Inflammatory macrophage (primary cell): ENCODE data around the gene SH3BP1.

Experiments used
- DNase-seq, 2 donors: peaks; one replicate each; pipeline ENCODE4 v3.0.0-alpha.2; 2020 to 2022

Gene SH3BP1

GRCh38 chr22:37616201-37617083, 23.0 kb upstream of the SH3BP1 start:
- DNase-seq, result peak; percentile 55 to 76

GRCh38 chr22:37617431-37617830, 22.0 kb upstream of the SH3BP1 start:
- no peak for DNase-seq

DNA sequence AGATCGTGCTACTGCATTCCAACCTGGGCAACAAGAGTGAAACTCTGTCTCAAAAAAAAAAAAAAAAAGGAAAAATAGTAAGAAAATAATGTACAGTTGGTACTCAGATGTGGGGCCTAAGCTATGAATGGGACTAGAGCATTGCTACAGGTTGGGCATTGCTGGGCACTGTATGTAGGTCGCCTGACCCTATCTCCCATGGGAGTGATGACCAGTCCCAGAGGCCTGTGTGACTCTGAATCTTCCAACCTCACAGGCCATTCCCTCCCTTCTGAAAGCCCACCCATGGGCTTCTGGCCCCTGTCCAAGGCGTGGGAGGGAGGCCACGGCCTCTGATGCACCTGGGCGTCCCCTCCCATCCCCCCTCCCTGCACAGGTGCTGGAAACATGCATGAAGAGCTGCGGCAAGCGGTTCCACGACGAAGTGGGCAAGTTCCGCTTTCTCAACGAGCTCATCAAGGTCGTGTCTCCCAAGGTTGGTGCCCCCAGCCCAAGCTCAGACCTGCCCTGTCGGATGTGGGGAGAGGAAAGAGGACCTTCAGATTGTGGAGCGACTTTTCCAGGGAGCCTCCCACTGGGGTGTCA, 21.3 kb upstream of the SH3BP1 start:
- no peak for DNase-seq

- DNase-seq, result no peak
These were observed 20.8 kb upstream of the SH3BP1 start for GRCh38 chr22:37618674-37619073.

DNA sequence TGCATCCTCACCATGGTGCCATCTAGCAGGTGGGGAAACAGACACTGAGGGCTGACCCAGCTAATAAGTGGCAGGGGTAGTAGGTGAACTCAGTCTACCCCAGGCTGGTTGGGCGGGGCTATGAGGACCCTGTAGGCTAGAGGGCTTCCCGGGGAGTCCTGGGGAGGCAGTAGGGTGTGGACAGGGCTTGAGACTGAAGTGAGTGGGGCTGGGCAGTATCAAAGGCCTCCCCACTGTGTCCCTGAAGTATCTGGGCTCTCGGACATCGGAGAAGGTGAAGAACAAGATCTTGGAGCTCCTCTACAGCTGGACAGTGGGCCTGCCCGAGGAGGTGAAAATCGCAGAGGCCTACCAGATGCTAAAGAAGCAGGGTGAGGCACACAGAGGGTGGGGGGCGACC, 19.5 kb upstream of the SH3BP1 start:
- DNase-seq, result no peak

GRCh38 chr22:37621352-37621860, 18.1 kb upstream of the SH3BP1 start:
- DNase-seq, result no peak

DNA sequence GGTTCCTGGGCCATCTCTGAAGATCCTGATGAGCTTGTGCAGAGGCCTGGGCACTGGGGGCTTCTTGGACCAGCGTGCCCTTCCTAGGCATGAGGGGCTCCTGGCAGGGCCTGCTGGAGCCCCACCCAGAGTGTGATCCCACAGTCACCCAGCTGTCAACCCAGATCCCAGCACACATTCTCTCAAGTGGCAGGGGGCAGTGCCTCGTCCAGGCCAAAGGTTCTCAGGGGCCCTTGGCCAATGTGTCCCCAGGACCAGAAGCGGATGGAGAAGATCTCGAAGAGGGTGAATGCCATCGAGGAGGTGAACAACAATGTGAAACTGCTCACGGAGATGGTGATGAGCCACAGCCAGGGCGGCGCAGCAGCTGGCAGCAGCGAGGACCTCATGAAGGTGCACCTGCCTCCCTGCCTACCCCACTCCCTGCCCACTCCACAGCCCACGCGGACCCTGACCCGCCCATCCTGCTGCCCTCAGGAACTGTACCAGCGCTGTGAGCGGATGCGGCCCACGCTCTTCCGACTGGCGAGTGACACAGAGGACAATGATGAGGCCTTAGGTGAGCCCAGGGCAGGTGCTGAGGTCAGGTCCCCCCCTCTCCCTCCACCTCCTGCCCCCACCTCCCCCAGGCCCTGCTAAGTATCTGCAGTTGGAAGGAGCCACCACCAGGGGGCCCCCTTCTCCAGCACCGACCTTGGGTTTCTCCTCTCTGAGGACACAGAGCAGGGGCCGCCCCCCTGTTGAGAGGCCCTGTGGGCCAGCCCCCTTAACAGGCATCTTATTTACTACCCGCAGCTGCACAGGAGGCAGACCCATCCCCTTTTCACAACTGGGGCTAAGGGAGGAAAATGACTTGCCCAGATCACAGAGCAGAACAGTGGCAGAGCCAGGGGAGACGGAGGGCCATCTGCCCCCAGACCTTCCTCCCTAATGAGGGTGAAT, 16.1 kb upstream of the SH3BP1 start:
- peak; percentile 50 to 59 for DNase-seq

GRCh38 chr22:37624017-37624365, 15.5 kb upstream of the SH3BP1 start:
- DNase-seq, result no peak

DNA sequence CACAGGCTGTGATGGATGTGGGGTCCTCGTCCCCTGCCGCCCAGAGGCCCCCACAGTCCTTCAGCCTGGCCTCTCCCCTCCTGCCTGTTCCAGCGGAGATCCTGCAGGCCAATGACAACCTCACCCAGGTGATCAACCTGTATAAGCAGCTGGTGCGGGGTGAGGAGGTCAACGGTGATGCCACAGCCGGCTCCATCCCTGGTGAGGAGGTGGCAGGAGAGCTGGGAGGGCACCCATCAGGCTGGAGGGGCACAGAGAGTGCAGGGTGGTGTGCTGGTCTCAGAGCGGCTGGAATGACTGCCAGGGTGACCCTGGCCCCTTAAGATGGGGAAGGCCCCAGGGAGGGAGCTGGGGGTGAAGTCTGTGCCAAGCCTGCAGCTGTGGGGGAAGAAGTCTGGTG, 14.6 kb upstream of the SH3BP1 start:
- DNase-seq, result no peak

DNA sequence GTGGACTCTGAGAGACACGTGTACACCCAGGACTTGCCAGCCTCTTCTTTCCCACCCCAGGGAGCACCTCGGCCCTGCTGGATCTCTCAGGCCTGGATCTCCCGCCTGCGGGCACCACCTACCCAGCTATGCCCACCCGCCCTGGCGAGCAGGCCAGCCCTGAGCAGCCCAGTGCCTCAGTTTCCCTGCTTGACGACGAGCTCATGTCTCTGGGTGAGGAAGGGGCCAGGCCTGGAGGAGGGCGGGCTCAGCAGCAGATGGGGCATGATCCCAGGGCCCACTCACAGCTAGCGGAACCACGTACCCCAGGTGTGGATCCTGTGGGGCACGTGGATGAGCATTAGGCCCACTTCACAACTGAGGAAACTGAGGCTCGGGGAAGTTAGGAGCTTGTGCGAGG, 13.7 kb upstream of the SH3BP1 start:
- DNase-seq, result no peak

- DNase-seq, result no peak
These were observed 13.3 kb upstream of the SH3BP1 start for GRCh38 chr22:37626144-37626543.

GRCh38 chr22:37626556-37627075, 12.9 kb upstream of the SH3BP1 start:
- DNase-seq, result no peak

GRCh38 chr22:37627121-37627520, 12.3 kb upstream of the SH3BP1 start:
- peak; percentile 24 to 48 for DNase-seq

DNA sequence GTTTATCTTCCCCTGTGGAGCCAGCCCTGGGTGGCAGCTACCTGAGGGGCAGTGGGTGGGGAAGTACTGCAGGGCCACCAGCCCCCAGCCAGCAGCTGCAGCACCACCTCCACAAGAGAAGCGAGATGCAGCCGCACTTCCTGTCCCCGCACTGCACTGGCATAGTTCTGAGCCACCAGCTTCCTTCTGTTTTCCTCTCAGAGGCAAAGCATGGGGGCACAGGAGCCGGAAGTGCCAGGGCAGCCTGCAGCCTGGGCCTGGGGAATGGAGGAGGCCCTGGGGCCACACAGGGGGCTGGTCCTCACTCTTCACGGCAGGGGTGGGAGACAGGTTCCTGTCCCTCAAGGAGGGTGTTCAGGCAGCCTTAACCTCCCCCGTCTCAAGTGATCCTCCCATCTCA, 11.9 kb upstream of the SH3BP1 start:
- peak; percentile 40 to 54 for DNase-seq

- DNase-seq, result no peak
These were observed 10.6 kb upstream of the SH3BP1 start for GRCh38 chr22:37628830-37629229.

DNA sequence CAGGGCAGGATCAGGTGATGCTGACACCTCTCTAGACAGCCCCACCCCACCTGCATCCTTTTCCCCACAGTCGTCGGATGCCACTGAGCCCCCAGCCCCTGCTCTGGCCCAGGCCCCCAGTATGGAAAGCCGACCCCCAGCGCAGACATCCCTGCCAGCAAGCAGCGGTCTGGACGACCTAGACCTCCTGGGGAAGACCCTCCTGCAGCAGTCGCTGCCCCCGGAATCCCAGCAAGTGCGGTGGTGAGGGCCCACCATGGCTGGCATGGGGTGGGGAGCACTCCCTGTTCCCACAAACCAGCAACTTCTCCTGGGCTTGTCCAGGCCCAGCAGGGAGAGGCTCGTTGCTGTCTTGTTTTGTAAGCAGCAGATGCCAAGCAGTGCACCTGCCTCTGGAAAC, 9.5 kb upstream of the SH3BP1 start:
- no peak for DNase-seq

DNA sequence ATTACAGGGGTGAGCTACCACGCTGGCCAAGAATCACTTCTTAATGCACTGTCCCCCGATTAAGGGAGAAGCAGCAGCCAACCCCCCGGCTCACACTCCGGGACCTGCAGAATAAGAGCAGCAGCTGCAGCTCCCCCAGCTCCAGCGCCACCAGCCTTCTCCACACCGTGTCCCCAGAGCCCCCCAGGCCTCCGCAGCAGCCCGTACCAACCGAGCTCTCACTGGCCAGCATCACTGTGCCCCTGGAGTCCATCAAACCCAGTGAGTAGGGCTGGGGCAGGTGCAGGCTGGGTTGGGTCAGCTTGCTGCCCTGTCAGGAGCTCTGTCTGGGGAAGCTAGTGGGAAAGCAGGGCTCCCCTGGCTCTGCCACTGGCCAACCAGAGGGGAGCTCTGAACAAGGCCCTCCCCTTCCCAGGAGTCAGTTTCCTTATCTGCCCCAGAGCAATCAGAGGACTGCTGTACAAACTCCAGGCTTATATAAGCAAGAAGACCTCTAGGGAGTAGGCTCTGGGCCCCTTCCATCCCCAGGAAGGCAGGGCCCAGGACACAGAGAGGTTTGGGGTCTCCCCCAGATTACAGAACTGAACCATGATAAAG, 8.5 kb upstream of the SH3BP1 start:
- DNase-seq, result no peak

DNA sequence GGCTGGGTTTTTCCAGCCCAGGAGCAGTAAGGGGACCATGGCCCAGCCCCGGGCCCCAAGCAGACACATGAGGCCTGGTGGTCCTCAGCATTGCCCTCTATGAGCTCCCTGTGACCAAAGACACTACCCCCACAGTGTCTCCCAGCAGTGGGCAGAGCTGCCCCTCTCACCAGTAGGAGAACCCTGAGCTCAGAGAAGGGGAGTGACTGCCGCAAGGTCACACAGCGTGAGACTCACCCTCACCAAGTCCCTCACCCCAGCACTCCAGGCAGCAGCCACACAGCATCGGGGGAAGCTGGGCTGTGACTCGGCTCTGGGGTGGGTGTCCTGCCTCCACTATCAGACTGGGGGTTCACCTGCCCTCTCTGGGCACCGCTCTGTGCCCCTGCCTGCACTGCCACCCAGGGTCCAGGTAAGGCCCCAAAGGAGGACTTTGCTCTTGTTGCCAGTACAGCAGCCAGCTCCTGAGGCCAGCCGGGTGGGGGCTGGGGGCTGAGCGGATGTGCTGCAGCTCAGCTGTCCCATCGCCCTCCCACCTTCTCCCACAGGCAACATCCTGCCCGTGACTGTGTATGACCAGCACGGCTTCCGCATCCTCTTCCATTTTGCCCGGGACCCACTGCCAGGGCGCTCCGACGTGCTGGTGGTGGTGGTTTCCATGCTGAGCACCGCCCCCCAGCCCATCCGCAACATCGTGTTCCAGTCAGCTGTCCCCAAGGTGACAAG, 7.9 kb upstream of the SH3BP1 start:
- DNase-seq, result peak in 1 of 2 donors; percentile 29

- no peak for DNase-seq
These were observed 7.0 kb upstream of the SH3BP1 start for GRCh38 chr22:37632174-37633088.

- peak; percentile 17 to 39 for DNase-seq
These were observed 6.3 kb upstream of the SH3BP1 start for GRCh38 chr22:37633089-37633624.
